ENCODE results near the gene NSUN2. TPM values are rescaled to one million over a fixed set of nuclear protein-coding genes. Genes with fewer than 3 reads are reported as not detected.
"Not testable (repeated sequence)": the region's sequence is repeated elsewhere in the genome, so short reads cannot be mapped to it uniquely, and the experiment has no call there.

NSUN2 gene
- total RNA-seq, 2 experiments from 2014 or later: 59.0 to 60.5 TPM

DNA sequence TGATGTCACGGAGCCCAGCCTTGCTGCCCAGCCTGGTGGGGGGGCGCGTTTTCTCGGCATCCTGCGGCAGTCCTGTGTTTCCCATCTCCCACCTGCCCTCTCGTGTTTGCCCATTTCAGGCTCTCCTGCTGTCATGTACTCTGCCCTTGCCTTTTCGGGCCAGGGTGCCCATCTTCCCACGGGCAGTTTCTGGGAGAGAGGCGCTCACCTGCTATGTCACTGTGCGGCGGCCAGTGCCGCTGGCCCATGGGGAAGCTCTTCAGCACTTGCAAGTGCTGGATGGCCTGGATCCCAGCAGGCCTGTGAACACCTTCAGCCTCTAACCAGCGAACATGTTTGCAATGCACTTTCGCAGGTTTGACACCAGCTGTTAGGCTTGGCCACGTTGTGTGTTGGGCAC, 33.9 kb upstream of the NSUN2 start:
- DNase-seq: no peak
- peaks cover 8% of the 10 kb centered on the region for H3K36me3 Mint-ChIP-seq (ENCODE audit: low read depth)
- CTCF ChIA-PET: no interaction called here
- intact Hi-C loops (cut with micrococcal nuclease): no loop called here
- no peaks in the 10 kb centered on the region for H3K9me3 Mint-ChIP-seq
- no peaks in the 10 kb centered on the region for H3K4me1 Mint-ChIP-seq (ENCODE audit: low read depth)
- no peaks in the 10 kb centered on the region for H3K27me3 Mint-ChIP-seq (ENCODE audit: low read depth)
- H3K4me3 Mint-ChIP-seq: no peak overlapping the region
- H3K27ac Mint-ChIP-seq: no peak overlapping the region

- H3K27me3 Mint-ChIP-seq (ENCODE audit: low read depth): no peaks in the 10 kb centered on the region
- H3K4me1 Mint-ChIP-seq (ENCODE audit: low read depth): peaks cover 5% of the 10 kb centered on the region
- no peak for DNase-seq
- peaks cover 21% of the 10 kb centered on the region for H3K36me3 Mint-ChIP-seq (ENCODE audit: low read depth)
- H3K4me3 Mint-ChIP-seq: no peak overlapping the region
- no peak overlapping the region for H3K27ac Mint-ChIP-seq
- intact Hi-C loops (cut with micrococcal nuclease): no loop called here
- CTCF ChIA-PET: no interaction called here
- peaks cover 15% of the 10 kb centered on the region for H3K9me3 Mint-ChIP-seq
These were observed 27.8 kb upstream of the NSUN2 start for GRCh38 chr5:6660688-6661087.

- no peaks in the 10 kb centered on the region for H3K27me3 Mint-ChIP-seq (ENCODE audit: low read depth)
- no peak overlapping the region for H3K27ac Mint-ChIP-seq
- CTCF ChIA-PET: no interaction called here
- intact Hi-C loops (cut with micrococcal nuclease): no loop called here
- peak; percentile 13 for DNase-seq
- peaks cover 27% of the 10 kb centered on the region for H3K36me3 Mint-ChIP-seq (ENCODE audit: low read depth)
- H3K4me3 Mint-ChIP-seq: no peak overlapping the region
- H3K4me1 Mint-ChIP-seq (ENCODE audit: low read depth): peaks cover 5% of the 10 kb centered on the region
- H3K9me3 Mint-ChIP-seq: peaks cover 15% of the 10 kb centered on the region
These were observed 27.3 kb upstream of the NSUN2 start for GRCh38 chr5:6659941-6660684.

- H3K36me3 Mint-ChIP-seq (ENCODE audit: low read depth): peaks cover 39% of the 10 kb centered on the region
- no peak overlapping the region for H3K27ac Mint-ChIP-seq
- H3K4me1 Mint-ChIP-seq (ENCODE audit: low read depth): peaks cover 5% of the 10 kb centered on the region
- CTCF ChIA-PET: no interaction called here
- intact Hi-C loops (cut with micrococcal nuclease): no loop called here
- peaks cover 15% of the 10 kb centered on the region for H3K9me3 Mint-ChIP-seq
- no peak for DNase-seq
- H3K27me3 Mint-ChIP-seq (ENCODE audit: low read depth): no peaks in the 10 kb centered on the region
- H3K4me3 Mint-ChIP-seq: no peak overlapping the region
These were observed 23.8 kb upstream of the NSUN2 start for GRCh38 chr5:6656680-6657079.

DNA sequence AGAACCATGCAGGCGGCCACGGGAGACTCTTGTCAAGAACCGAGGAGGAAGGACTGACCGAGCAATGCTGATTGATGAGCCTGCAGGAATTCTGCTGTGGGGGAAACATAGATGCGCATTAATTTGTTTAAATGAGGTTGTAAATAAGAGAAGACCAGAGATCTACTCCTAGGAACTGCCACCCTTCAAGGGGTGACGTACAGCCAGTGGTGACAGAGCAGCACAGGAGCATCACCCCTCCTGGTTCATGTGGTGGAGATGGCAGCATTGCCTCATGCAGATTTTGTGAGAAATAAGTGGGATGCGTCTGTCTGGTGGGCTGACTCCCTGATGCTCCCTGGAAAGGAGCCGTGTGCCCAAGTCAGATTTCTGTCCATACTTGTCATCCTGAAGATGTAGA, 22.6 kb upstream of the NSUN2 start:
- no peak overlapping the region for H3K27ac Mint-ChIP-seq
- H3K4me1 Mint-ChIP-seq (ENCODE audit: low read depth): peaks cover 5% of the 10 kb centered on the region
- intact Hi-C loops (cut with micrococcal nuclease): no loop called here
- peaks cover 39% of the 10 kb centered on the region for H3K36me3 Mint-ChIP-seq (ENCODE audit: low read depth)
- peaks cover 15% of the 10 kb centered on the region for H3K9me3 Mint-ChIP-seq
- H3K27me3 Mint-ChIP-seq (ENCODE audit: low read depth): no peaks in the 10 kb centered on the region
- CTCF ChIA-PET: no interaction called here
- DNase-seq: no peak
- H3K4me3 Mint-ChIP-seq: no peak overlapping the region

DNA sequence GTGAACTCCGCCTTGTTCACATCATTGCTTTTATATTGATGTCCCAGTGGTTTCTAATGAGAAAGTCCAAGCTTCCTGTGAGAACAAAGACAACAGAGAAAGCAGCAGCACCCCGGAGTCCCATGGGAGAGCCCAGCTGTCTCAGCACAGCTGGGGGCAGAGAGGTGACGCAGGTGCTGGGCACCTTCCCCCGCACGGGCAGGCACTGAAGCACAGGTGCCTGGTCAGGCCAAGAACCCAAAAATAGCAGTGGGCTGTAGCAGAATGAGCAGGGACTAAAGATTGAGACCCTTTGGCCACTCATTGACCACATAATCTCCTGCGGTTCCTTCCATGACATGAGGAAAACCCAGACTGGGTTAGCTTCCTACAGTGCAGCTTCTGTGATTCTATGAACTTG, 19.2 kb upstream of the NSUN2 start:
- Mint-ChIP-seq H3K4me1 (ENCODE audit: low read depth) (no peaks in the 10 kb centered on the region), H3K27me3 (ENCODE audit: low read depth) (no peaks in the 10 kb centered on the region), H3K9me3 (peaks cover 12% of the 10 kb centered on the region), H3K36me3 (ENCODE audit: low read depth) (peaks cover 35% of the 10 kb centered on the region), H3K27ac (no peak overlapping the region), H3K4me3 (no peak overlapping the region)
- intact Hi-C loops (cut with micrococcal nuclease): no loop called here
- DNase-seq: no peak
- CTCF ChIA-PET: no interaction called here

GRCh38 chr5:6649681-6650080, 16.8 kb upstream of the NSUN2 start:
- Mint-ChIP-seq H3K36me3 (ENCODE audit: low read depth) (peaks cover 16% of the 10 kb centered on the region), H3K27ac (no peak overlapping the region), H3K4me3 (no peak overlapping the region), H3K27me3 (ENCODE audit: low read depth) (no peaks in the 10 kb centered on the region), H3K9me3 (no peaks in the 10 kb centered on the region), H3K4me1 (ENCODE audit: low read depth) (no peaks in the 10 kb centered on the region)
- intact Hi-C loops (cut with micrococcal nuclease): no loop called here
- CTCF ChIA-PET: no interaction called here
- no peak for DNase-seq

- Mint-ChIP-seq H3K9me3 (no peaks in the 10 kb centered on the region), H3K27ac (no peak overlapping the region), H3K36me3 (ENCODE audit: low read depth) (peaks cover 13% of the 10 kb centered on the region), H3K4me3 (no peak overlapping the region), H3K4me1 (ENCODE audit: low read depth) (no peaks in the 10 kb centered on the region), H3K27me3 (ENCODE audit: low read depth) (no peaks in the 10 kb centered on the region)
- CTCF ChIA-PET: no interaction called here
- intact Hi-C loops (cut with micrococcal nuclease): no loop called here
- no peak for DNase-seq
These were observed 16.3 kb upstream of the NSUN2 start for GRCh38 chr5:6649186-6649585.

DNA sequence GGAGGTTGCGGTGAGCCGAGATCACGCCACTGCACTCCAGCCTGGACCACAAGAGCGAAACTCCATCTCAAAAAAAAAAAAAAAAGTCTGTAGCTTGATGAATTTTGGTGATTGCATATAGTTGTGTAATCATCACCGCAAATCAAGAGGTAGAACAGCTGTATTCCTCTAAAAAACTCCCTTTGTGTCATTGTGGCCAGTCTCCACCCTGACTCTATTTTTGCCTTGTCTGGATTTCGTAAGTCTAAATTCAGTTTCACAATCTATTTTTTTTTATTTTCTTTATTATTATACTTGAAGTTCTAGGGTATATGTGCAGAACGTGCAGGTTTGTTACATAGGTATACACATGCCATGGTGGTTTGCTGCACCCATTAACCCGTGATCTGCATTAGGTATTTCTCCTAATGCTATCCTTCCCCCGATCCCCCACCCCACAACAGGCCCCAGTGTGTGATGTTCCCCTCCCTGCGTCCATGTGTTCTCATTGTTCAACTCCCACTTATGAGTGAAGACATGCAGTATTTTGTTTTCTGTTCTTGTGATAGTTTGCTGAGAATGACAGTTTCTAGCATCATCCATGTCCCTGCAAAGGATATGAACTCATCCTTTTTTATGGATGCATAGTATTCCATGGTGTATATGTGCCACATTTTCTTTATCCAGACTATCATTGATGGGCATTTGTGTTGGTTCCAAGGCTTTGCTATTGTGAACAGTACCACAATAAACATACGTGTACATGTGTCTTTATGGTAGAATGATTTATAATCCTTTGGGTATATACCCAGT, 12.9 kb upstream of the NSUN2 start:
- H3K36me3 Mint-ChIP-seq (ENCODE audit: low read depth); DNase-seq; H3K4me3 Mint-ChIP-seq; intact Hi-C loops (cut with micrococcal nuclease); H3K27ac Mint-ChIP-seq; H3K9me3 Mint-ChIP-seq; H3K27me3 Mint-ChIP-seq (ENCODE audit: low read depth); H3K4me1 Mint-ChIP-seq (ENCODE audit: low read depth); CTCF ChIA-PET: not testable (repeated sequence)

DNA sequence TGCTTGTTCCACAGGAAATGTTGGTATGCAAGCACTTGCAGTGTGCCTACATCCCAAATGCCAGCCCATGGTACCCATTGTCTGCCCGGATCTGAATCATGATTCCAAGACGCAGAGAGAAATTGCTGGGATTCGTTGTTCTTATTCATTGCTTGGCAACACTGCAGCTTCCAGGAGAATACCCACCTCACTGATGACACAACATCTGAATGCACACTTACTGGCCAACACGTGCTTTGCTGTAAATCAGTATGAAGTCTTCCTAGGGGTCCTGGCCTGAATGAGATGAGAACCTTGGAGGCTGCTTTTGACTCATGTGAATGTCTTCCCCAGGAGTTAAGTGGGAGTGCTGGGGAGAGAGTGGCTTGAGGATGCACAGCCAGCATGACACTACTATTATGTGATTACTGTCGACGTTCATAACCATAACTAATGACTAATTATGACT, 12.0 kb upstream of the NSUN2 start:
- no peaks in the 10 kb centered on the region for H3K27me3 Mint-ChIP-seq (ENCODE audit: low read depth)
- H3K4me3 Mint-ChIP-seq: no peak overlapping the region
- H3K4me1 Mint-ChIP-seq (ENCODE audit: low read depth): no peaks in the 10 kb centered on the region
- peaks cover 3% of the 10 kb centered on the region for H3K36me3 Mint-ChIP-seq (ENCODE audit: low read depth)
- no peak overlapping the region for H3K27ac Mint-ChIP-seq
- DNase-seq: no peak
- H3K9me3 Mint-ChIP-seq: no peaks in the 10 kb centered on the region
- intact Hi-C loops (cut with micrococcal nuclease): no loop called here
- CTCF ChIA-PET: no interaction called here

GRCh38 chr5:6642655-6643054, 9.8 kb upstream of the NSUN2 start:
- Mint-ChIP-seq H3K27me3 (ENCODE audit: low read depth) (no peaks in the 10 kb centered on the region), H3K9me3 (no peaks in the 10 kb centered on the region), H3K4me3 (no peak overlapping the region), H3K36me3 (ENCODE audit: low read depth) (peaks cover 2% of the 10 kb centered on the region), H3K4me1 (ENCODE audit: low read depth) (no peaks in the 10 kb centered on the region), H3K27ac (no peak overlapping the region)
- CTCF ChIA-PET: interaction anchor here (0.7 kb wide), 1 partner anchor 90 kb away, joined by 3 read pairs; no protein-coding TSS in a partner anchor
- DNase-seq: no peak
- intact Hi-C loops (cut with micrococcal nuclease): no loop called here

DNA sequence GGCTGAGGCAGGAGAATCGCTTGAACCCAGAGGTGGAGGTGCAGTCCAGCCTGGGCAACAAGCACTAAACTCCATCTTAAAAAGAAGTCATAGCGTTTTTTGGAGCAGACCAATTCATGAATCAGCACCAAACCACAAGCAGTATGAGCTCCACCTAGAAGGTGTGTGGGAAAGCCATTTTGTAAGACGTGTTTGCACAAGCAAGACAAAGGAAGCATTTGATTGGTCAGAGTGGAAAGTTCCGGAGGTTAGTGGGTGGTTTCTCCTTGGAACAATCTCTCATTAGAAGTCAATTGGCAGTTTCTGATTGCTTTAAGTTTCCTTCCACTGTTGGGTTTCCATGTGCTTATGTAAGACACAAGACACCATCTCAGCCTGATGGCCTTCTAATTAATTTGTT, 5.4 kb upstream of the NSUN2 start:
- DNase-seq: no peak
- Mint-ChIP-seq H3K9me3 (no peaks in the 10 kb centered on the region), H3K4me1 (ENCODE audit: low read depth) (no peaks in the 10 kb centered on the region), H3K27me3 (ENCODE audit: low read depth) (no peaks in the 10 kb centered on the region), H3K27ac (no peak overlapping the region), H3K4me3 (no peak overlapping the region), H3K36me3 (ENCODE audit: low read depth) (no peaks in the 10 kb centered on the region)
- CTCF ChIA-PET: no interaction called here
- intact Hi-C loops (cut with micrococcal nuclease): no loop called here

GRCh38 chr5:6637590-6637989, 4.7 kb upstream of the NSUN2 start:
- no peaks in the 10 kb centered on the region for H3K9me3 Mint-ChIP-seq
- no peaks in the 10 kb centered on the region for H3K27me3 Mint-ChIP-seq (ENCODE audit: low read depth)
- CTCF ChIA-PET: no interaction called here
- DNase-seq: no peak
- peaks cover 1% of the 10 kb centered on the region for H3K36me3 Mint-ChIP-seq (ENCODE audit: low read depth)
- H3K4me1 Mint-ChIP-seq (ENCODE audit: low read depth): no peaks in the 10 kb centered on the region
- intact Hi-C loops (cut with micrococcal nuclease): no loop called here
- H3K27ac Mint-ChIP-seq: no peak overlapping the region
- no peak overlapping the region for H3K4me3 Mint-ChIP-seq
